Activated CD8-positive, alpha-beta memory T cell treated with anti-CD3 and anti-CD28 coated beads, Interleukin-2, amount 50 U/mL, for 4 hours (primary cell): ENCODE data around the gene TLR2.

Experiments used
- DNase-seq: peaks from one replicate; pipeline ENCODE4 v3.0.0-alpha.2; 2020

TLR2 gene

GRCh38 chr4:153733751-153734448 lies 49.8 kb downstream of the TLR2 start:
- no peak for DNase-seq

DNA sequence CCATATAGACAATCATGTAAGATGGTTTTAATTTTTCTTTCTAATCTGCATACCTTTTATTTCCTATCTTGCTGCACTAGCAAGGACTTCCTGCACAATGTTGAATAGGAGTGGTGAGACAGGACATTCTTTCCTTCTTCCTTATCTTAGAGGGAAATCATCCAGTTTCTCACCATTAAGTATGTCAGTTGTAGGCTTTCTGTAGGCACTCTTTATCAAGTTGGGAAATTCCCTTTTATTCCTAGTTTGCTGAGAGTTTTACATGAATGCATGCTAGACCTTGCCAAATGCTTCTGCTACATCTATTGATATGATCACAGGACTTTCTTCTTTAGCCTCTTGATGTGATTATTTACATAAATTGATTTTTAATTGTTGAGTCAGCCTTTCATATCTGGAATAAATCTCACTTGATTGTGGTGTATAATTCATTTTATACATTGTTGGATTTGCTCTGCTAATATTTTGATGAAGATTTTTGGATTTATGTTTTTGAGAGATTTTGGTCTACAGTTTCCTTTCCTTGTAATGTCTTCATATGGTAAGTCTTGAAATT lies 51.9 kb downstream of the TLR2 start:
- no peak for DNase-seq

GRCh38 chr4:153741541-153741940 lies 57.5 kb downstream of the TLR2 start:
- DNase-seq = no peak

GRCh38 chr4:153745651-153746050 lies 61.6 kb downstream of the TLR2 start:
- no peak for DNase-seq

DNA sequence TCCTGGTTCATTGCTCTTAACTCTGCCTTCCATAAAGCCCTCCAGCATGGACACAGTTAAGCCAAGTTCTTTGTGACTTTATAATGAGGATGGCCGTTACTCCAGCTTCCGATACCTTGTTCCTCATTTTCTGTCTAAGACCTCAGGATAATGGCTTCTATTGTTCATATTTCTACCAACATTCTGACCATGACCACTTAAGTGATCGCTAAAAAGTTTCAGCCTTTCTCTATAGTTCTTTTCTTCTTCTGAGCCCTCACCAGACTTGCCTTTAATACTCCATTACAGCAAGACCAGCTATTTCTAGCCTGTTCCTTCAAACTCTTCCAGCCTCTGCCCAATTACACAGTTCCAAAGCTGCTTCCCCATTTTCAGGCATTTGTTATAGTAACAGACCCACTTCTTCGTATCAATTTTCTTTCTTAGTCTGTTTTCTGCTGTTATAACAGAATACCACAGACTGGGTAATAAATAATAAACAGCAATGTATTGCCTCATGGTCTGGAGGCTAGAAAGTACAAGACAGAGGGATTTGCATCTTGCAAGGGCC lies 63.4 kb downstream of the TLR2 start:
- DNase-seq = no peak

- no peak for DNase-seq
These were observed 64.3 kb downstream of the TLR2 start for GRCh38 chr4:153748378-153748777.

- peak; percentile 51 for DNase-seq
These were observed 66.2 kb downstream of the TLR2 start for GRCh38 chr4:153750197-153750817.

GRCh38 chr4:153755186-153755585 lies 71.1 kb downstream of the TLR2 start:
- DNase-seq = no peak
